CD4-positive, alpha-beta T cell treated with Interleukin-15 for 4 hours (primary cell): ENCODE data around the gene ABHD15.

Experiments used
- DNase-seq: peaks from one replicate; pipeline ENCODE4 v3.0.0-alpha.2; 2020; ENCODE audit warnings: low spot score

Gene ABHD15

DNA sequence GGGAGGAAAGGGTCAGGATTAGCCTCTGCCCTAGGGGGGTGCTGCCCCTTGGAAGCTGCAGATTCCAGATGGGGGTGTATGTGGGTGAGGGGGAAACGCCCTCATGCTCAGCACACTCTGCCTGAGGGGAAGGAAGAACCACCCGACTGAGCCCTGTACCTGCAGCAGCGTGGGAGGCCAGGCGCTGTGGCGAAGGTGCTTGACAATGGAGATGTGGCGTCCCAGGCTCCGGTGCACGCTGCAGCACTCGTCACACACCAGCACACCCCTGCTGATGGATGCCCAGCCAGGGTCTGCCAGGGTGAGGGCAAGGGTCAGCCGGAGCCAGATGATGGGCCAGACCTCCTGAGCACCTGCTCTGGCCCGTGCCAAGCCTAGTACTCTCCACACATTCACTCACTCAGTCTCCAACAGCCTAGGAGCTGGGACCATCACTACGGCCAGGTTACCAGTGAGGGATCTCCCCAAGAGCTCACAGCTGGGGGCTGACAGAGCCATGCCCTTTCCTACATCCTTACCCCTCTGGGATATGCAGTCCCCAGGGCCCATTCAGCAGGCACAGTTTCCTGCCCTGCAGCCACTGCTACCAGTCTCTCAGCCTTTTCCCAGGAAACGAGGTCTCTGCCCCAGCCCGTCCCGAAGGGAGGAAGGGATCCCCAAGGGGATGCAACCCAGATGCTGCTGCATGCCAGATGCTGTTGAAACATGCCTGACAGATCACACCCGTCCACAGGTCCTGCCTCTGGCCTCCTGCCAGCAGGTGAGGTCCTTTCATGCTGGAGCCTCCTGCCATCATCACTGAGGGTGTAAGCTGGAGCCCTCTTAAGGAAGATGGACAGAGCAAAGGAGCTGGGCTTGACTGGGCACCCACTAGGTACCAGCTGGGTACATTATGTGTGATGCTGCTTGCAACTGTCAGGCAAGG is 16.7 kb upstream of the ABHD15 start:
- no peak for DNase-seq

DNA sequence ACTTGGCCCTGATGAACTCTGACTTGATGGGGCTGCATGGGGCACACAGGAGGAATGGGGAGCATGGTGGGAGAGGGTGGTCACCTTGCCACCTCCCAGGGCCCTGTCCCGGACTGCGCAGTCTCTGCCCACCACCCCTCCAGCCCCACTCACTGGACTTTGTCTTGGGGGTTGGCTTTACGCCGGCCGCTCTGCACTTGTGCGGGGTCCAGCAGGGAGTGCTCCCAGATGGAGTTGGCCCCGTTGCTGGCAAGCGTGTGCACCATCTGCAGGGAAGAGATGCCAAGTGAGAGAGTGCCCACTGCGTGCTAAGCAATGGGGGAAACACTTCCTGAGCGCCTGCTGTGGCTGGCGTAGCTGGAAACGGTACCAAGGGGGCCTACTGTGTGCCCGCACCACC is 15.9 kb upstream of the ABHD15 start:
- no peak for DNase-seq

DNA sequence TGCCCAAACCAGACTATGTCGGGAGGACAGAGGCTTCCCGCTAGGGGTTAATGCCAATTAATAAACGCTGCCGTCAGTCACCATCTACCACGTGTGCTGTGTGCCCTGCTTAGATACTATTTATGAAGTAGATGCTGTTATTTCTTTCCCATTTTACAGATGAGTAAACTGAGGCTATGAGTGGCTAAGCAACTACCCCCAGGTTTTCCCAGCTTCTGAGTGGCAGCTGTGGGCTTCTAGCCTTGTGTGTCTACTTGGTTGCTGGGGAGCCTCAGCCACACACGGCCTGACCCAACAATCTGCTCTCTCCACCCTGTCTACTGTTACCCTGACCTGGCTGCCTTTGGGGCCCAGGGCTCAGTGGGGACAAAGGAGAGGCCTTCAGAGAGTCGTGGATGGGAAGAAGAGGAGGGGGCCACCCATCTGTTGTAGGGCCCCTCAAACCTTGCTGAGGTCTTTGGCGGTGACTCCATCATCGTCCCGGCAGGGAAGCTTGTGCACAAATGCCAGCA is 15.5 kb upstream of the ABHD15 start:
- no peak for DNase-seq

DNA sequence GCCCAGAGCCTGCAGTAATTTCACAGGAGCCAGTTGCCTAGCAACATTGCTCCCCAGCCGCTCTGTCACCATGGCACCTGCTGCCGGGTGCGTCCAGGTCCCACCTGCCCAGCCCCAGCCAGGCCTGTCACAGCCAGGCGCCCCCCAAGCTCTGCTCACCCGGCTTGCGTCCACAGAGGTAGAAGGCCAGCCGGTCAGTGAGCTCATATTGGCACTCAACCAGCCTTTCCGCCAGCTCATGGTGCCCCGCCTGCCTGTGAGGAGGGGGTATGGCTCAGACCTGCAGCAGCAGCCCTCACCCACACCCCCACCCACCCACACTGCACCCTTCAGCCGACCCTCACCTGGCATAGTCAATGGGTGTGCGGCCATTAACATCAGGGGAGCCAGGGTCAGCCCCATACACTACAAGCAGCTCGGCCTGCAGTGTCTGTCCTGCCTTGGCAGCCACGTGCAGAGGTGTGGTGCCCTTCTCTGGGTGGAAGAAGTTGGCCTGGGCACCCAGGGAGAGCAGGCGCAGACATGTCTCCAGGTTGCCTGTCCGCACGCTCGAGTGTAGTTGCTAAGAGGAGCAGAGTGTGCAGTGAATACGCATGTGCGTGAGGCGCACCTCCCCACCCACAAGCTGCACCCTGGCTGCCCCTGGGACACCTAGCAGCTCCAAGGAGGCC is 14.9 kb upstream of the ABHD15 start:
- DNase-seq = no peak

DNA sequence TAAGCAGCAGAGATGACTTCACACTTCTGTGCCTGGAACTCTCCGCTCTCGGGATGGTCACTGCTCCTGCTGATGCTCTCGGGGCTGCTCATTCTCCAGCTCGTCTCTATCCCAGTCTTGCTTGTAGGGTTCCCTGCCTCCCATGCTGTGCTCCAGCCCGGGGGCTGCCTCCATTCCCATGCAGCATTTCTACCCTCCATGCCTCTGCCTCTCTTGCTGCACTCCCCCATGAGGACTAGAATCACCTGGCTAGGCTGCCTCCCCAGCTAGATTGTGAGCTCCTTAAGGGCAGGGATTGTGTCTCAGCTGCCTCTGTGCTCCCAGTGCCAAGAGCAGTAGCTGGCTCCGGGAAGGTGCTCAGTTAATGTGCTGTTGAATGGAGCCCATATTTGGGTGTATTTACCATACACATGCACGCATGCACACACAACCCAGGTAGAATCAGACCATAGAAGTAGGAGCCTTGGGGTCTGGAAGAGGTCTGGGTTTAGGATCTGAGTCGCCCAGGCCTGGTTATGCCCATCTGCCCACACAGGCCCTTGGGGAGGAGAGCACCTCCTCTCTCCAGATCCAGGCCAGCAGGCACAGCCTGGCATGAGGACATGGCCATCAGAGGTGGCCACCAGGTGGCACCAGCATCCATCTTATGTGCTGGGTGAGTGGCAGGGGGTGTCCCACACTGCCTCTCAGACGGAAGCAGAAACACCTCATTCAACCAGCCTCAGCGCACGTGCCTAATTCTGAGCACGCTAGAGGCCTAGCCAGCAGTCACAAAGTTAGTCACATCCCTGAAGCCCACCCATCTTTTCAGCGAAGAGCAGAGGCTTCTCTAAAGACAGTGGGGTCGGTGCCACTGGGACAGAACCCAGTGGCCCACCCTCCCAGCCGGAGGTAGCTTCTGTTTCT is 13.3 kb upstream of the ABHD15 start:
- peak; percentile 92 for DNase-seq

DNA sequence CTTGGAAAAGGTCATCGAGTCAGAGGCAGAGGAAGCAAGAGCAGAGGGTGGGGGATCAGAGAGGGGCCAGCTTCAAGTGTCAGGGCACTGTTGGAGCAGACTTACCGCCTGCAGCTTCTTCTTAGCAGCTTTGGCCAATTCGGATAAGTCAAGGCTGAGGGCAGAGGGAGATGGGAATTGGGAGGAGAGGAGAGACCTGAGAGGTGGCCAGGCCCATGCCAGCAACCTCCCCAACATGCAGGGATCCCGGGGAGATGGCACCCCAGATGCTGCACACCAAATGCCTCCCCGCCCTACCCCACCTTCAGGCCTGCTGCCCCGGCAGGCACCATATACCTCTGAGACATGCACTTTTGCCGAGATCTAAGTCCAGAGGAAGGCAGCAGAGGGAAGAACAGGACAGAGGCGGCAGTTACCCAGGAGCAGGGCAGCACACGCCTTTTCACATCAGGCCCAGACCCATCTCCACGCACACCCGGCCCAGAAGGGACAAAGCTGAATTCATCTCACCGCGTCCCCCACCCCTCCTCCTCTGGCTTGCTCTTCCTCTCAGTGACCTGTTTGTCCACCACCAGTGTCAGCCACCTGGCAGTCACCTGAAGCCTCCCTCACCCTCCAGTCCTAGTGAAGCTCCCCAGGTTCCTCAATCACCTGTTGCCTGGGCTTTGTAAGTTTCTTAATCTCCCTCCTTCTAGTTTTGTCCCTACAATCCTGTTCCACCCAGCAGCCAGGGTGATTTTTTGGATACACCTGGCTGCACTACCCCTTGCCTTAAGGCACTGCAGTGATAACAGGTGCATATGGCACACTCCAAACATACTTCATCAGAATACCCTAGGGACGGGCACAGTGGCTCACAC is 12.0 kb upstream of the ABHD15 start:
- no peak for DNase-seq

DNA sequence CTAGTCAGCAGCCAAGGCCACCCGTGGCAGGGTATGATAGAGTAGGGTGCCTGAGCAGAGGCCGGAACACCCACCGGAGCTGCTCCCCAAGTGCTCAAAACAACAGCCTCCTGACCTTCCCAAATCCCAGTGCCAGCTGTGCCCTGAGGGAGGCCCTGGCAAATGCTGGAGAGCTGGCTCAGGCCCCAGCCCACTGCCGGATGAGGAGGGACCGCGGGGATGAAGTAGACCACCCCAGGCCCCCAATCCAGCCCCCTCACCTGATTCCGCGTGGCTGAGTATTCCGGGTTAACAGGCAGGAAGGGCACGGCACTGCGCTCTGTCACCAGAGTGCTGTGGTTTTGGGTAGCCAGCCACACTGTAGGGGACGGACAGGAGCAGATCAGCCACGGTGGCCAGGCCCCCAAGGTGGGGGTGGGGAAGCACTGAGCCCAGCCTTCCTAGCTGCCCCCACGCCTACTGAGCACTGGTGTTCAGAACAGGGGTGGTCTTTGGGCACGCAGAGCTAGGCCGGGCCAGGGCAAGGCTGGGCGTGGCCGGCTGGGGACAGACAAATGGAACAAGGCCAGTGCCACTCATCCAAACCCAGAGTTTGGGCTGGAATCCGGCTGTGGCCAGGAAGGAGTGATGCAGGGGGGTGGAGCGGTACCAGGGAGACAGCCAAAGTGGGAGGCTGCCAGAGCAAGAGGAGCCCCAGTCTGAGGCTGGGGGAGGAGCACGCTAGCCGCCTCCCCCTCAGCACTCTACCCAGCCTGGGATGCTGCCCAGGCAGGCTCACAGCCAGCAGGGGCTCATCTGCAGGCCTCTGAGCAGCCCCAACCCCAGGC is 10.8 kb upstream of the ABHD15 start:
- DNase-seq = no peak

DNA sequence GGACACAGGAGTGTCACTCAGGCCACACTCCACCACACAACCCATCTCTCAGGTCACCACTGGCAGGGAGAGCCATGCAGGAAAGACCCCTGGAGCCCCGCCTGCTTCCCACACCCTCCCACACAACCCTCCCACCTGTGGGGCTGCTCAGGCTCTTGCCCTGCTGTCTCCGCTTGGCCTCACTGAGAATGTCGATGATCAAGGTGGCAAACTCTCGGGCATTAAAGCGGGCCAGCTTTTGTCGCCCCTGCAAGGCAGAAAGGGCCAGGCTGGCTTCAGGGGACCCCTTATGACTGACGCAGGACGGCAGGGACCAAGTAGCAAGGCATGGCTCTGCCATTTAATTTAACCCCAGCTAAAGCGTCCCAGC is 10.1 kb upstream of the ABHD15 start:
- DNase-seq = no peak

DNA sequence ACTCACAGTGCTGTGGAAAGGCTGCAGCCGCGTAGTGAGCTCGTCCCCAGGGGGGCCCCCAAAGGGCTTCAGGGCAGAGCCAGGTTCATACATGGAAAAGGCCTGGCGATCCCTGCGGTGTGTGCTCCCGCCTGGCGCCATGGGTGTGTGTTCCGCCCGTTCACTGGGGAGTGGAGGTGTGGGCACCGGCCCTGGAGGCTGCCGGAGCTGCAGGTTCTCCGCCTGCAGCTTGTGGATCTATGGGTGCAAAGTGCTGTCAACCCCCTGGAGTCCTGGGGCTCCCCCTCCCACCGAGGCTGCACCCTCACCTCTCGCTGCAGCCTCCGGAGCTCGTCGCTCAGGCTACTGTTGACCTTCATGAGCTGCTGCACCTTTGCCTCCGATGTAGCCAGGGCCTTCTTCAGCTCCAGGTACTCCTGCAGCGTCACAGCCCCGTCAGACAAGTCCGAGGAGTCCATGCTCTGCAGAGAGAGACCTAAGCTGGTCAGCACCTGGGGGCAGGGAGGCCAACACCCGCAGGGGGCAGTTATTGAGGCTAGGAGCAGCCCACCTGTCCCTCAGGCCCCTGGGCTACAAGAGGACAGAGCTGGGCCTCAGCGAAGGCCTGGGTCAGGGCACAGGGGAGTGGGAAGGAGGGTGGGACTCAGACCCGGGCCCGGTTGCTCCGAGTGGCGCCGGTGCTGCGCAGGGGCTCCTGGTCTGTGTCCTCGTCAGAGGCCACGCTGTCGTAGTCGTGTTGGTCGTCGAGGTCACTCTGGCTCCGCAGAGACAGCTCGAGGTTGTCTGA is 9.6 kb upstream of the ABHD15 start:
- DNase-seq = no peak

DNA sequence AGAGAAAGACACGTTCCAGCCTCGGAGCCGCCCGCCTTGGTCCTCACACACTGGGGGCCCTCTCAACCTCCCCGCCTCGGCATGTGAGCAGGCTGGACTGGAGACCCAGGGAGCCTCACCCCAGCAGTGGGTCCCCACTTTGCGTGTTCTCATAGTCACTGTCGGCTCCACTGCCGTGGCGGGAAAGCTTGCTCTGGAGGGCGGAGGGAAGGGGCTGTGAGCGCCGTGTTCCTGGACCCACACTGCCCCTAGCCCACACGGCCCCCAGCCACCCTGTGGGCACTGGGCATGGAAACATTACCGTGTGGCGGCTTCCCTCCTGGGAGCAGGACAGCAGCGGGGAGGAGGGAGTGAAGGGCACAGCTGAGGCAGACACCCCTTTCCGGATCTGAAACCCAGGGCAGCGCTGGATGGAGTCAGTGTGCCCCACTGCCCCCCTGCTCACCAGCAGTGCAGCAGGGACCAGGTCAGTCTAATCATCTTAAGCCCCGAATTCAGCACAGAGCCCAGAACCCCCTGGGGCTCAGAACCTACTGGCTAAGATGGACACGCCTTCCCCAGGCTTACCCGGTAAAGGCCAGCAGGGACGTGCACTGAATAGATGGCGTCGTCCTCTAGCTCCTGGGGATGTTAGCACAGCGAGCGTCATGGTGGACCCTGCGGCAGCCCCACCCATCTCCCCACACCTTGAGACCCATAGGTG is 8.8 kb upstream of the ABHD15 start:
- no peak for DNase-seq

DNA sequence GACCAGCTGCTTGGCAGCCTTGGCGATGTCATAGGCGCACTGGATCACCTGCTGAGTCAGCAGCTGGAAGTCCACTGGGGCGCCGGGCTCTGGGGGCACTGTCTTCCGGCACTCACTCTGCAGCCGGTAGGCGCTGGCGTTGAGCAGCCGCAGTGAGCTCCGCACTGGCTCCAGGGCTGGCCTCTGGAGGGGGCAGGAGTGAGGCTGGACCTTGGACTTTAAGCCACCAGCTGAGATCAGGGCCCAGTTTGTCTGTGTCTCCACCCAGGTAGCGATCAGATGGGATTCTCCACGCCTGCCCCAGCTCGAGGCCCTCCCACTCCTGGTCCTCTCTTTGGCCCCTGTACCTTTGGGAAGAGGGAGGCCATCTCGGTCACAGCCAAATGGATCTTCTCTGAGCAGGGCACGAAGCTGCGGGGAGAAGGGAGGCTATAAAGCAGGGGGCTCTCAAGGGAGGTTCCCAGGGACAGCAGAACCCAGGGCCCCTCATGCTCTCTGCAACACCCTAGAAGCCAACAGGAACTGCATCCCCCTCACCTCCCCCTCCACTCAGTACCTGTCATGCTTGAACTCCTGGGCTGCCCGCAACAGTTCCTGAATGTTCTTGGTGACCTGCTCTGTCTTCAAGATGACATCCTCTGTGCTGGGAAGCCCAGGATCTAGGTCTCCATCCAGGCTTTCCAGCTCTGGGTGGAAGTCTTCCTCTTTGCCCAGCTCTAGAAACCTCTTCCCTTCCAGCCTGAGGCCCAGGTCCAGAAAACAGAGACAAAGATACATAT is 8.1 kb upstream of the ABHD15 start:
- DNase-seq = no peak

DNA sequence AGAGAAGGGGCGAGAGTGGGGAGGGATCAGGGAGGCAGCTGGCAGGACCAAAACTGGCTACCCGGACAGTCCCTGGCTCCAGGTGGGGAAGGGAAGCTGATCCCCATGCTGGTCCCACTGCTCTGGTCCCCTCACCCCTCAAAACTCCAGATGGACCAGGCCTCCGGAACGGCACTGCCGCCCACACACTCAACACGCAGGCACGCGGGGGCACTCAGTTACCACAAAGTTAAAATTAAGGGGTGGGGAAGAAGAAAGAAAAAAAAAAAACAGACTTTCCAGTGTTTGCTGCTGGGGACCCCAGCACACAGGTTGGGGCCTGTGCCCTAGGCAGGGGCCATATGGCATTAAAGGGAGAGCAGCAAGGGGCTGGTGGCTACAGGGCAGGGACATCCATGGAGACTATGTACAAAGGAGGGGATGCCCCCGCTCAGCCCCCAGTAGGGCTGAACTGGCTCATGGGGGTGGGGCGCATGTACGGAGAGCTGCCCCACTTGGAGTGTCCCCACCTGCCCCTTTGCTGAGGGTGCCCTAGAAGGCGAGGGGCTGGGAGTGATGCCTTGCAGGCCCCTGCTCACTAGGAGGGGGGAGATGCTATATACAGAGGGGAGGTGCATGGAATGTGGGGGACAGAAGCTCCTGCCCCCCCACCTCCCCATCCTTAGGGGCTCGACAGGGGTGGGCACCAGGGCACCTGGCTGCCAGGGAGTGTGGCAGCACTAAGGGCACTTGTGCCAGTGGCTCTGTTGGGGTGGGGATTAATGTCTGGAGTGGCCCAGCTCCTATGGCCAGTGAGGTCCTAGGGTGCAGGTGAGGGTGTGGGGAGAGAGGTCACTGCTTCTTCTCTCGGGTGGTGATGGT is 7.3 kb upstream of the ABHD15 start:
- DNase-seq = no peak

DNA sequence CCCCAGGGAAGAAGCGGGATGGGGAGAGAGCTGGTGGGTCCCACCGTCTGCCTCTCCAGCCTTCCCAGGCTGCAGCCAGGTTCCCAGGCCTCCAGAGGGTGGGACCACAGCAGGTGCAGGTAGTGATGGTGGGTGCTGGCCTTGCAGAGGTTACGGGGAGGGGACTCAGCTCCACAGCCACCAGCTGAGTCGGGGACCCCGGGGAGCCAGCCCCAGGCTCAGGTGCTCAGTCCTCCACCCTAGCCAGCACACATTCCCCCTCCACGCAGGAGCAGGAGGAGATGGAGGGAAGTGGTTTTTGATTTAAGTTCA is 6.7 kb upstream of the ABHD15 start:
- no peak for DNase-seq

DNA sequence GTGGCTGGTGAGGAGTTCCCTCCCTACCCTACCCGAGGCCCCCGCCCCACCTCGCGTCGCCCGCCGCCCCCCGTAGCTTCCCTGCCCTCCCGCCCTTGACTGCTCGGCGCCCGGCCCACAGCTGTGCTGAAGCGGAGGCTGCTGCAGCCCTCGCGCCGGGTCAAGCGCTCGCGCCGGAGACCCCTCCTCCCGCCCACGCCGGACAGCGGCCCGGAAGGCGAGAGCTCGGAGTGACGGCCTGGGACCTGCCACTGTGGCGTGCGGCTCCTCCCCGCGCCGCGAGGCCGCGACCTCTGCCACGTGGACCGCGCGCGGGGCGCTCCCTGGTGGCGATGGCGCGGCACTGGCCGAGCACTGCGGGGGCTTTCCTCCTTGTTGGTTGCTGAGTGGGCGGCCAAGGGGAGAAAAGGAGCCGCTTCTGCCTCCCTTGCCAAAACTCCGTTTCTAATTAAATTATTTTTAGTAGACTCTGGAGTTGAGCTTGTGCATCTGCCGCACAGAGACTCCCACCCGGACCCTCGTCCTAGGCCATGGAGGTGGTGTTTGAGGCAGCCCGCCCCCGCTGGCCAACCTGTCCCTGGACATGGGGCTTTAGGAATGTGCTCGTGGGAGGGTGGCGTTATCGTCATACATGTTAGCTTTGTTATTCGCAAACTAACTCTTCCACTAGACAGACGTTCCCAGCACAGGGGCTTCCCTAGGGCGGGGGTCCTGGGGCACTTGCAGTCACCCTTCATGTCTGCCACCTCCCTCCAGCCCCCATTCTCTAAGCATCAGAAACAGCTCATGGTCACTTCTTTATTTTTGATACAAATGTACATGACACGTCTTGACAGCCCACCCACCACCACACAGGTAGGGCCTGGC is 6.1 kb upstream of the ABHD15 start:
- DNase-seq = peak; percentile 33

DNA sequence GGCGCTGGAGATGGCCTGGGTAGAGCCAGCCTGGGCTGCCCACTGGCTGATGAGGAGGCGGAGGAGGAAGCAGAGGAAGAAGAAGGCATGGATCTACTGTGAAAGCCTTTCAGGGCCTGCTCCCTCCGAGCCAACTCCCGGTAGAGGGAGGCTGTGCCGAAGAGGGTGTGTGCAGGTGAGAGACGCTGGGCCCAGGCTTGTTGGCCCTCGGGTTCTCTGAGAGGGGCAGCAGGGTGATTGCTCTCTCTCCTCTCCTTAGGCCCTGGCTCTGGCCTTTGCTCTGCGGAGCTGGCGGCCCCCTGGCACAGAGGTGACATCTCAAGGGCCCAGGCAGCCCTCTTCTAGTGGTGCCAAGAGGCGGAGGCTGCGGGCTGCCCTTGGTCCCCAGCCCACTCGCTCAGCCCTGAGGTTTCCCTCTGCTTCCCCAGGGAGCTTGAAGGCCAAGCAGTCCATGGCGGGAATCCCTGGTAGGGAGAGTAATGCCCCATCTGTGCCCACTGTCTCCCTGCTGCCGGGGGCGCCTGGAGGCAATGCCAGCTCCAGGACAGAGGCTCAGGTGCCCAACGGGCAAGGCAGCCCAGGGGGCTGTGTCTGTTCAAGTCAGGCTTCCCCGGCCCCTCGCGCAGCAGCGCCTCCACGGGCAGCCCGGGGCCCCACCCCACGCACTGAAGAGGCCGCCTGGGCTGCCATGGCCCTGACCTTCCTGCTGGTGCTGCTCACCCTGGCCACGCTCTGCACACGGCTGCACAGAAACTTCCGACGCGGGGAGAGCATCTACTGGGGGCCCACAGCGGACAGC is 5.2 kb upstream of the ABHD15 start:
- no peak for DNase-seq

DNA sequence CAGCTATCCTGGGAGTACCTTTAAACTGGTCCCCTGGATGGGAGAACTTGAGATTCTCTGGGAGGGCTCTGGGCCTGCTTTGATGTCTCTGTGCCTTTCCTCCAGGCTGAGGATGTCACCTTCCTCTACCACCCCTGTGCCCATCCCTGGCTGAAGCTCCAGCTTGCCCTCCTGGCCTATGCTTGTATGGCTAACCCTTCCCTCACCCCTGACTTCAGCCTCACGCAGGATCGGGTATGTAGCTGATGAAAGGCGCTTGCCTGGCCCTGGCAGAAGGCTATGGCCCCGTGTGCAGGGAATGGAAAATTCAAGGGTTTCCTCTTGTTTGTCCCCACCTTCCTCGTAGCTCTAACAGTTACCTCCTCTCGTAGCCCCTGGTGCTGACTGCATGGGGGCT is 4.6 kb upstream of the ABHD15 start:
- DNase-seq = no peak
